Lung (tissue), 12 donors: ENCODE data around the gene HSPA12B. TPM values are rescaled to one million over a fixed set of nuclear protein-coding genes. Genes with fewer than 3 reads are reported as not detected.

Experiments used
- ATAC-seq: fragments of 200-7000 bp; cut with Tn5 transposase; one replicate; pipeline ENCODE4 v1.9.1; 2020; ENCODE audit warnings: moderate number of reproducible peaks; ENCODE audit not compliant: insufficient read depth, low FRiP score
- DNase-seq, 3 donors: peaks; one replicate each; pipeline ENCODE4 v3.0.0-alpha.2; 2013 to 2017
- H3K27ac ChIP-seq, 2 donors: one replicate each; pipeline ENCODE4 v1.5.1; 2013; ENCODE audit warnings: mild to moderate bottlenecking in 2 of 2, moderate library complexity in 2 of 2, control low read depth in 1 of 2, inconsistent platforms in 1 of 2, low read depth in 1 of 2, low read length in 1 of 2
- H3K27me3 ChIP-seq, 3 donors: one replicate each; pipeline ENCODE4 v1.5.1; 2013; ENCODE audit warnings: low read length in 2 of 3; ENCODE audit not compliant: control insufficient read depth in 3 of 3, insufficient read depth in 3 of 3
- H3K36me3 ChIP-seq, 4 donors: one replicate each; pipeline ENCODE4 v1.5.1; 2013; ENCODE audit warnings: low read length in 4 of 4, mild to moderate bottlenecking in 1 of 4, moderate library complexity in 1 of 4; ENCODE audit not compliant: control insufficient read depth in 4 of 4, insufficient read depth in 4 of 4
- H3K4me1 ChIP-seq, 5 donors: one replicate each; pipeline ENCODE4 v1.5.1; 2013; ENCODE audit warnings: low read length in 5 of 5, mild to moderate bottlenecking in 2 of 5, moderate library complexity in 1 of 5; ENCODE audit not compliant: control insufficient read depth in 5 of 5, insufficient read depth in 5 of 5
- H3K4me3 ChIP-seq: one replicate; pipeline ENCODE4 v1.5.1; 2013; ENCODE audit warnings: mild to moderate bottlenecking, control low read depth, moderate library complexity
- H3K9ac ChIP-seq, 2 donors: one replicate each; pipeline ENCODE4 v1.5.1; 2013; ENCODE audit warnings: low read length in 2 of 2, control low read depth in 1 of 2; ENCODE audit not compliant: insufficient read depth in 1 of 2
- H3K9me3 ChIP-seq, 4 donors: one replicate each; pipeline ENCODE4 v1.5.1; 2013; ENCODE audit warnings: low read length in 3 of 4, mild to moderate bottlenecking in 1 of 4, moderate library complexity in 1 of 4; ENCODE audit not compliant: control insufficient read depth in 4 of 4, insufficient read depth in 3 of 4
- CTCF ChIP-seq: IDR thresholded peaks from 2 replicates; pipeline ENCODE4 v1.5.1; 2012; ENCODE audit warnings: mild to moderate bottlenecking; ENCODE audit errors: control extremely low read depth, extremely low read depth
- WGBS, 2 donors: extraction: QIAGEN DNeasy Blood & Tissue Kit; methylation state at CpG; one replicate each; pipeline ENCODE4 v1.1.7; 2013; 5-methylcytosine and 5-hydroxymethylcytosine counted together
- polyA plus RNA-seq, 2 donors: library from polyadenylated mRNA; stranded (reverse); fragments of 200-250 nt; gene quantifications; one replicate each; pipeline ENCODE4 v1.2.1, GENCODE V29; 2013
- total RNA-seq, 2 donors: library from RNA; depleted of rRNA in 1 of 2; stranded (reverse); fragments of >200 nt in 1 of 2; gene quantifications; one replicate each; pipeline ENCODE4 v1.2.1, GENCODE V29; 2014 to 2021
- donor health status: control.
- donor health status: control.
- donor health status: Bipolar disorder and iron deficiency.
- donor health status: healthy.
- donor health status: DM: yes; HTN: yes; CAD: no.

The HSPA12B gene
- total and polyA plus RNA-seq, 4 donors: 11.4 to 28.3 (median 19.9) TPM

GRCh38 chr20:3777381-3777715 lies 44.9 kb downstream of the HSPA12B start:
- WGBS, 2 donors: 11 to 13% methylated on average over 16 of the region's 16 CpGs

GRCh38 chr20:3777716-3778629 lies 45.5 kb downstream of the HSPA12B start:
- Histone ChIP-seq H3K36me3 (no peaks in the 10 kb centered on the region), H3K9me3 (no peaks in the 10 kb centered on the region), H3K27ac (no peak overlapping the region), H3K9ac (no peak overlapping the region), H3K4me3 (peak overlapping the region; percentile 15), H3K27me3 (peaks cover 0 to 26% (median 24%) of the 10 kb centered on the region in 3 donors), H3K4me1 (peaks cover 0 to 25% (median 8%) of the 10 kb centered on the region in 5 donors)
- WGBS, 2 donors: 2 to 4% methylated on average over 67 to 70 of the region's 70 CpGs
- ATAC-seq: peak; percentile 78
- peak in 1 of 3 donors; percentile 47 for DNase-seq
- TF ChIP-seq CTCF: no peak

More at GRCh38 chr20:3777381-3777715, 44.9 kb downstream of the HSPA12B start:
- Histone ChIP-seq H3K4me1 (peaks cover 0 to 25% (median 8%) of the 10 kb centered on the region in 5 donors), H3K9me3 (no peaks in the 10 kb centered on the region), H3K27ac (no peak overlapping the region), H3K36me3 (no peaks in the 10 kb centered on the region), H3K4me3 (peak overlapping the region; percentile 15), H3K27me3 (peaks cover 0 to 26% (median 24%) of the 10 kb centered on the region in 3 donors), H3K9ac (no peak overlapping the region)
- DNase-seq (no peak), ATAC-seq (peak; percentile 9)
- no peak for TF ChIP-seq CTCF

- peak in 1 of 3 donors; percentile 11 for DNase-seq
- TF ChIP-seq CTCF: no peak
- no peaks in the 10 kb centered on the region for H3K9me3 ChIP-seq
- H3K27me3 ChIP-seq: peaks cover 0 to 26% (median 24%) of the 10 kb centered on the region in 3 donors
- no peak for ATAC-seq
- H3K27ac ChIP-seq: no peak overlapping the region
- H3K36me3 ChIP-seq: peaks cover 0 to 2% (median 0%) of the 10 kb centered on the region in 4 donors
- peaks cover 1 to 33% (median 12%) of the 10 kb centered on the region in 5 donors for H3K4me1 ChIP-seq
- H3K4me3 ChIP-seq: no peak overlapping the region
- H3K9ac ChIP-seq: no peak overlapping the region
- 47 to 53% methylated on average over 15 to 18 of the region's 18 CpGs for WGBS, 2 donors
These were observed 46.5 kb downstream of the HSPA12B start for GRCh38 chr20:3778976-3779375.
